Neural progenitor cell (in vitro differentiated cells): ENCODE measurements around the gene RAD52.

Source experiments
- CTCF ChIP-seq: fragments of 200-600 bp; sonication (generic); IDR thresholded peaks from 2 replicates; pipeline ENCODE4 v1.5.1; 2017; ENCODE audit warnings: antibody characterized with exemption, mild to moderate bottlenecking
- EZH2 ChIP-seq: fragments of 200-600 bp; sonication (generic); IDR thresholded peaks from 2 replicates; pipeline ENCODE4 v1.6.1; 2017; ENCODE audit warnings: antibody characterized with exemption, mild to moderate bottlenecking, moderate library complexity

GRCh38 chr12:920676-921075, 28.8 kb downstream of the RAD52 start:
- no peak for TF ChIP-seq CTCF
- no peak for TF ChIP-seq EZH2
